Measurements from ENCODE around the gene ABHD2.
"Not testable (repeated sequence)": the region's sequence is repeated elsewhere in the genome, so short reads cannot be mapped to it uniquely, and the experiment has no call there.

The ABHD2 gene

DNA sequence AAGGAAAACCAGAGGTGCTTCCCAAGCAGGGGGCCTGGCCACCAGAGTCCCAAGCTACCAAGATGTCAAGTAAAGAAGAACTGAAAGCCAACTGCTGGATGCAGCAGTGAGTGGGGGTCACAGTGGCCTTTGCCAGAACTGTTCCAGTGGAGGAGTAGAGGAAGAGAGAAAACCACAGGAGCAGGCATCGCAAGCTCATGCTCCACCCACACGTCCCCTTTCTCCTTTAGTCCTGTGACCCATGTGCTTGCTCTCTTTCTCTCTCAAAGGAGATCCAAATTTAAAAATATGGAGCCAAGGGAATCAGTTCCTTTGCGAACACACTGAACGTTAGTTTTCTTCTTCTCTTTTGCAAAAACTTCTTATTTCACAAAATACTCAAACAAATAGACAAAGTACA, 12.4 kb upstream of the ABHD2 start:
- DNase-seq, result no peak

DNA sequence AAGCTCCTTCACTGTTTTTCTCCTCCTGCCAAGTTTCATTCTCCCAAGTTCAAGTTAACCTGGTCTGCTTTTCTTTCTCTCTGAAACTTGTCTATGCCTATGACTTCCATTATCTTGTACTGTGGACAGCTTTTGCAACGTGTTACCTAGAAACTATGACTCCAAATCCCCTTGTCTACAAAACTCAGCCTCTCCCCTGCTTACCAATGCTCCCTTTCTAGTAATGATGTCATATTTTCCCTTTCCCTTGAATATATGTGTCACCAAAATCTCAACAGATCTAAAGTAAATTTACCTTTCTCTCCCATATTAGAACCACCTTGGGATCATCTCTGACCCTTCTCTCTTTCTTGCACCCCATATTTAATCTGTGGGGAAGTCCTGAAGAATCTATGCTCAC, 10.5 kb upstream of the ABHD2 start:
- no peak for DNase-seq

DNA sequence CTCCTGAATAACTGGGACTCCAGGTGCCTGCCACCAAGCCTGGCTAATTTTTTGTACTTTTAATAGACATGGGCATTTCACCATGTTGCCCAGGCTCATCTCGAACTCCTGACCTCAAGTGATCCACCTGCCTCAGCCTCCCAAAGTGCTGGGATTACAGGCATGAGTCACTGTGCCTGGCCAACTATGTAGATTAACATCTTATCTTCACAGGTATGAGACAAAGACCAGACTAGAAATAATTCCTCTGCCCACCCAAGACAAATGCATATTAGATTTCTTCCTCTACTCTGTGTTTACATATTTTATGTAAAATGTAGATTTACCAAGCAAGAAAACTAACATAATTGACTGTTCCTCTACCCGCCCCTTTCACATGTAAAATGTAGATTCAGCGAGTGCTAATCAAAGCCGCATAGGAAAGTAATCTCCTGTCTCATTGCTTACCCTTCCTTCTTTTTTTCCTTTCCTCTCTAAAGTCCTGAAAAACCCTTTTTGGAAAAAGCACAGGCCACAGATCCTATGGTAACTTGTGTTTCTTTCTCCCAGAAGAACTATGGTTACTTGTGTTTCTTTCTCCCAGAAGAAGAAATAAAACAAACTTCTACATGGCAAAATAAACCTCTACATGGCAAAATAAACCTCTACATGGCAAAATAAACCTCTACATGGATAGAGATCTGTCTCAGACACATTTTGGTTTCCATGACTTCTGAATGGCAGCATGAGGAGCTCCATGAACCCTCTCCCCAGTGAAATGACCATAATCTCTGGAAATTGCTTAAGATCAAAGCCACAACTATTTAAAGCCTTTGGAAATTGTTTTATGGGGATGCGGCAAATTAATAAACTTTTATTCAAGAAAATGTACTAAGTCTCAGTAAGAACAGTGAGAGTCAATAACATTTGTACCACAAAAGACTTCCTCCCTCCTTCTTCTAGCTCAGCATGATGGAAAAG, 9.1 kb upstream of the ABHD2 start:
- DNase-seq, result no peak

DNA sequence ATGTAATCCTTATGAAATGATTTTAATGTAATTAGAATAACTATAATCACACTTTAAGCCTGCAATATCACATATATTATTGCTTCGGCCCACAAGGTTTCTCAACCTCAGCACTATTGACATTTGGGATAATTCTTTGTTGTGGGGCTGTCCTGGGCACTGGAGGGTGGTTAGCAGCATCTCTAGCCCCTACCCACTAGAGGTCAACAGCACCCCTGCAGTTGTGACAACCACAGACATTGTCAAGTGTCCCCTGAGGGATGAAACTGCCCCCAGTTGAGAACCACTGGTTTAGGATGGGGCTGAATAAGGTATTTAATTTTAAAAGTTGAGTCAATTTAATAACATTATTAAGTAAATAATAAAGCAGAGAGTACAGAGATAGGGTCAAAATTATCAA, 6.4 kb upstream of the ABHD2 start:
- DNase-seq, result no peak

DNA sequence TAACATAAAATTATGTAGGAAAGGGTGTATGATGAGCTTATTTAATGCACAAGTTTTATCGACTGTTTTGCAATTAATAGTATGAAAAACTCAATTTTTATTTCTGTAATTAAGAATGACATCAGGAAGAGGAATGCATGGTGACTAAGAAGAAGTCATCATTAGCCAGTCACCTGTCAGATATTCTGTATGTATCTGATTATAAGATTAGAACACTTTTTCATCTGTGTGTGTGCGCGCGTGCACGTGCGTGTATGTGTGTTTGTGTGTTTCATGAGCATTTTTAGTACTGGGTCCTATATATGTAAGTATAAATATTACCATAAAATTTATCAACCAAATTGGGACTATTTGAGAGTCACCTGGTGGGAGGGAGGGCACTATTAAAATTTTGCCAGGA, 5.0 kb upstream of the ABHD2 start:
- DNase-seq, result no peak

DNA sequence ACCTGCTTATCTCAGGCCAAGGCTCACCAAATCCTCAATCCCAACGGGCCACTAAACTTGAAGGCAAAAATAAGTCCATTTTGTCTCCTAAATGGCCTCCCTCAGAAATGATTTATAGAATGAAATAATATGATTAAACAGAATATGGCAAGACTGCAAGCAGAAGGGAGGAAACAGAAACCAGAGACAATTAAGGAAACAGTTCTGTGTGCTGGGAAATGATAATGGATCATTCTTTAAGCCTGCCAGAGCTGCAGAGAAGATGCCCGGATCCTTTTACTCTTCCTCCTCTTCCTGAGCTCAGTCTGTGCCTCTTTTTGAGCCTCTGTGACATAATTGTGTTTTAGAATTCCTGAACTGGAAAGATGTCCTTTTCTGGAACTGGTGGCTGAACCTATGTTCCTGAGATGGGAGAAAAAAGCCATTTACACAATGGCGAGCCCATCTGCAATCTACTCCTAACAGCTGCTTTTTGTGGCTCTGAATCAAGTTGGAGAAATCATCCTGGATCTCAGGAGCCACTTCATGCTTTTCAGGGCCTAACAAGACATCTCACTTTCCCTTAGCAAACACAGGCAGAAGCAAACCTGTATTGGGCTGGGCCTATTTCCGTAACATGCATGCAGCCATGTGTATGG, 2.8 kb upstream of the ABHD2 start:
- no peak for DNase-seq

DNA sequence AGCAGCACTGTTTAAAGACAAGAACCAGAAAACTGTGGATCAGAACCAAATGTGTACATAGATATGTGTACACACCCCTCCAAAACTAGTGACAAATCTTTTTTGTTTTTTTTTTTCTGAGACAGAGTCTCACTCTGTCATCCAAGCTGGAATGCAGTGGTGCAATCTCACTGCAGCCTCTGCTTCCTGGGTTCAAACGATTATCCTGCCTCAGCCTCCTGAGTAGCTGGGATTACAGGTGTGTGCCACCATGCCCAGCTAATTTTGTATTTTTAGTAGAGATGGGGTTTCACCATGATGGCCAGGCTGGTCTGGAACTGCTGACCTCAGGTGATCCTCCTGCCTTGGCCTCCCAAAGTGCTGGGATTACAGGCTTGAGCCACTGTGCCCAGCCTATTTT, 2.3 kb upstream of the ABHD2 start:
- not testable (repeated sequence) for DNase-seq

DNA sequence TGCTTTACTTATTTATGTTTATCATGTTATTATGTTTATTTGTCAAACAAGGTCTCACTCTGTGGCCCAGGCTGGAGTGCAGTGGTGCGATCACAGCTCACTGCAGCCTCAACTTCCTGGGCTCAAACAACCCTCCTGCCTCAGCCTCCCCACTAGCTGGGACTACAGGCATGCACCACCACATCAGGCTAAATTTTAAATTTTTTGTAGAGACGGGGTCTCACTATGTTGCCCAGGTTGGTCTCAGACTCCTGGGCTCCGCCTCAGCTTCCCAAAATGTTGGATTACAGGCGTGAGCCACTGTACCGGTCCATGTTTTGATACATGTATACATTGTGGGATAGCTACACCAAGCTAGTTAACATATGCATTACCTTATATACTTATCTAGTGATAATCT, 1.9 kb upstream of the ABHD2 start:
- not testable (repeated sequence) for DNase-seq

DNA sequence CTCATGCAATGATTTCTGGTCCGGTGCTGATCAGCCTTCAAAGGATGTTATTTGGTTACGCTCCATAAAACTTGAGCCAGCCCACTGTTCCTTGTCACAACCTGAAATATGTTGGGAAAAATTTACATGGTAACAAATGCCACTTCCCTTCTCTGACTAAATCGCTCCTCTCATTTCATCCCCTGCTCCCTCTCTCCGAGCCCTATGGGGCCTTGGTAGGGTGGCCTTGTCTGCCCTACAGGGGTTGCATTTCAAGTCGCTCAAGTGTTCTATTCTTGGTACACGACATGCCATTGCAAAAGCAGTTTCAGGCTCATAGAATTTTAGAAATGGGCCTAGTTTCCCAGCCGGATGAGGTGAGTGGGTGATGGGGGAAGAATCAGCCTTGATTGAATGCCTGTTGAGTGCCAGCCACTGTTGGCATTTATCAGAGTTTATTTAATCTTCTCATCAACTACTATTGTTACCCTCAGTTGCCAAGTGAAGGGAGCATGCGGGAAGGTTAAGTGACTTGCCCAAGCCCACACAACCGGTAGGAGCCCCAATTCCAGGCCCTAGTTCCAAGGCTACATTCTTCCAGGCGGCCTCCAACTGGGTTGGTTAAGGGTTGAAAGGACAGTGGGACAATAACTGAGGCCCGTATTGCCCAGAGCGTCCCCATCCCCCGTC, 961 bp upstream of the ABHD2 start:
- no peak for DNase-seq

DNA sequence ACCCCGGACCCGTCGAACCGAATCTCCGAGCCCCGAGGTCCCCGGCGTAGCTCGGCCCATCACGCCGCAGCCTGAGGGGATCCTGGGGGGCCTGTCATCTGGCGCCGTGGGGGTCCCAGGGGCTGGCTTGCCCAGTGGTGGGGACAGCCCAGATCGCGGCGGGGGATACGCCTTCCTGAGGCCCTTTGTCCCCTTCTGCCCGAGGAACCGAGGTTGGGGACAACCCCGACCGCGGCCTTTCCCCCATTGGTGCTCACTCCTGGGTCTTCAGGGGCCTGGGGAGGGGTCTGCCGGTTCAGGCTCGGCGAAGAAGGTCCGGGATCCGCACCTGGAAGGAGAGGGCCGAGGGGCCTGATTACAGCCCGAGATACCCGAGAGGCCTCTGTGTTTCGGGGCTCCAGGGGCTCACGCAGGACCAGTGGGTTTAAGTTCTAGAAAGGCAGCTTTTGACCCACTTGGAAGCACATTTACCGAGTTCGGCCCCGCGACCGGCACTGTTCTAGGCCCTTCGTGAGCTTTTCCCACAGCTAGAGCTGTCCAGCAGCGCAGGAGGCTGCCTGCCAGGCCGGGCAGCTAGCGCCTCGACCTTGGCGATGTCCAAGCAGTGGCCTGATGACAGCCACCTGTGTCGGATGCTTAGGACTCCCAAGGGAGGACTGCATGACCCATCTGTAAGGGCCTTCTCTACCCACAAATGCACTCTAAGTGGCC, 504 bp downstream of the ABHD2 start:
- DNase-seq, result no peak

DNA sequence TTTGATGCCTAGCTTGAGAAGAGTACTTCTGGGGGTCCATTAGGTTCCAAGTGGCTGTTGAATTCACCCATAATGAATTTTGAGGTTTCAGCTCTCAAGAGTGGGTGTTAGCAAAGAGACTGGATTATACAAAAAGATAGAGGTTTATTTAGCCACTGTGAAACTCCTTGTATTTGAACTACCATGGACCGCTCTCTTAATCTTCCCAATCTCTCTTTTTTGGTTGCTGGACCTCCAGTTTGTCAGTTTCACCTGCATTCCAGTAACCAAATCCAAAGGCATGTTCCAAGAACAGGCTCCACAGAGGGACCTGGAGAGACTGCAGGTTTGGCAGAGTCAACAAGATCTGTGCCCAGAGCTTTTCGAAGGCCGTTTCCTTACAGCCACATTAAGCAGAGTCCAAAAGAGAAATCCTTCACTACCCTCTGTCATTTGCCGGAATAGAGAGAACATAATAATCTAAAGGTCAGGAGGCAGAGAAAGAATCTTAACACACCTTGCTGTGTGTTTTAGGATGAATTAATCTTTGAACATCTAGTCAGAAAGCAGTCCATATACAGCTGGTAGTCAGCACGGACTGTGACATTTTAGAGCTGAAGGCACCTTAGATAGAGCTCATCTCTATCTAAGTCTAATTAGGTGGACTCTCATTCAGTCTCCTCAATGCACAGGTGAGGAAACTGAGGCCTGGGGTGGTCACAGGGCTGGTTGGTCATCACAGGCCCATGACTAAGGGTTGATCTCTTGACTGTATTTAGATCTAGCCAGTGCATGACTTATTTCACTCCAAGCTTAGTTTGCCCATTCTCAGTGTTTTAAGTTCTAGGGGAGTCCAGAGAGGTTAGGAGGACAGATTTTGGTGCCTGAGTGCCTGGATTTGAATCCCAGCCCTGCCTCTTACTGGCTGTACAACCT, 1.3 kb downstream of the ABHD2 start:
- DNase-seq, result no peak

DNA sequence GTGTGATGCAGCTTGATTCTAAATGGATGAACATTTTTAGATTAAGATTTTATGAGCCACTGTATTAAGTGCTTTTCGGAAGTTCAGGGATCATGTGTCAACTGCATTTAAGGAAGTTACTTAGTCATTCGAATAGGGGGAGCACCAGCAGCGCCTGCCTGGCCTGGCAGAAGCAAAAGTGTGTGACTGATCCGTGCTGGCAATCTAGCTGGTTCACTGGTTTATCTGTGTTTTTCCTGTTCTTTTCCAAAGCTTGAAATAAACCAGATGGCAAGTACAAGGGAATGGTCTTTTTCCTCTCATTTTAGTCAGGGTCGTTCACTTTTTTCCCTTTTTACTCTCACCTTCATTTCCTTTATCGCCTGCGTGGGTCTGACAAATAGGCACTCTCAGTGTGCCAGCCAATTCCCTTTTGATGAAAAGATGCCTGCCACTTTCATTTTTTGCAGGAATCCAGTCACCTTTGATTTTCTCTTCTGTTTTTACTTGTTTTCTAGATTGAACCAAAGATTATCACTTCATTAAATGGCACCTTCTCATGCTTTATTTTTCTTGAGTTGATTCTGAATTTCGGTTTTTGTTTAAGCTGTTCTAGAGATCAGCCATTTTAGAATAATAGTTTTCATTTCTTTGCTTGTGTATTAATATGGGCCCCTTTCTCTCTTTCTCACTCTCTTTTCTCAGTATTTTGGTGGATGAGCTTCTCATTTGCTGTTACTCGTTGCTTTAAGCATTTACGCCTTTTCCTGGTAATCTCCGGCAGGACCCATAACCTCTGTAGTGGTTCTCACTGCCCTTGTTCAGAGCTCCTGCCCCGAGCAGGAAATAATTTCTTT, 2.8 kb downstream of the ABHD2 start:
- DNase-seq, result no peak

DNA sequence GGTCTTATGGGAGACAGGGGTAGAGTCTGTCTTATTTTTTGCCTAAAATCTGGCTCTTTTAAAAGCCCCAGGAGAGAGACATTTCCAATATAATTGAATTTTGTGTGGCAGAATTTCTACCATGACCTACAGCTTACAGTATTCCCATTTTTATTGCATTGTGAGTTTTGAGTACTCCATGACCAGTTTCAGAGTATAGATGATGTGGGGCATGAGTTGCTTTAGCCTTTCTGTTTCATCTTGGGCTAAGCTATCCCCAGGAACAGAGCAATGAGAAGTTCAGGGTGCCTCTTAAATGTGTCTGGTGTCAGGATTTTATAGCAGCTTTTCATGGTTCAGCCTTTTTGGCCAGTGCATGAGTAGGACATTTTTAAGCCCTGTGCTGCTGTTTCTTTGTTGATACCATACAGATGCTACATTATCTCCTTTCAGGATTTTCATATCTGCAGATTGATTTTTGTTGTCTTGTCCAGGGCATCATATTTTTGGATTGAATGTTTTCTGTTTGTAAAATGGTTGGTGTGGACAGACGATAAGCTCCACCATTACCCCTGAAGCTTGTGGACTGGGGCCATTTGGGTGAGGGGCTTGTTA, 3.5 kb downstream of the ABHD2 start:
- no peak for DNase-seq

DNA sequence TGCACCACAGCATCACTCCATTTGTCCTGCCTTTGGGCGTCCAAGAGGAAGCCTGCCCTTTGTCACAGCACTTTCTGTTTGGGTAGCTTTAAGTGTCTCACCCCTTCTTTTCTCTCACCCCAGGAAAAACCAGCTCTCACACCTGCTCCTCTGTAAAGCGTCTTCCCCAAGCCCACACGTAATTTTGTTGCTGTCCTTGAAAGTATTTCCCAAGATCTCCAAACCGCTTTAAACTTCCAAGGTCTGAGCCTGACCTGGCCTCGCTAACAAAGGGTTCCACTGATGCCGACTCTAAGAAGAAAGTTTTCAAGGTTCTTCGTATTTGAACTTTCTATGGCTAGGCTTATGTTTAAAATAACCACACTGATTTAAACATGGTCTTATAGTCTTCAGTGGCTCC, 5.3 kb downstream of the ABHD2 start:
- DNase-seq, result no peak

DNA sequence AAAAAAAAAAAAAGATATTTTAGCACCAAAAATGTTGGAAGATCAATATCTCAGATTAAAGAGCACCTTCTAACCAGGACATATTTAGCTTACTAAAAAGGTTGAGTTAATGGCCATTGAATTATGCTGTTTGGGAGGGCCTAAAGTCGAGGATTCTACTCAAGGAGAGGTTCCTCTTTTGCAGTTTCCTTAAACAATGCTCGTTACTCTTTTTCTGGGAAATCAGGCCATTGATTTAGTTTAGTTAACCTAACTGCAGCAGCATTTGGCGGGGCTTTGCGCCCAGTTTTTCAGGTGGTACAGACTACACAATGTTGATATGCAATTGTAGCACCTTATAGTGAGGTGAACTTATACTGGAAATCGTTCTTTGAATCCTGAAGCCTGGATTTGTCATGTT, 6.8 kb downstream of the ABHD2 start:
- no peak for DNase-seq

DNA sequence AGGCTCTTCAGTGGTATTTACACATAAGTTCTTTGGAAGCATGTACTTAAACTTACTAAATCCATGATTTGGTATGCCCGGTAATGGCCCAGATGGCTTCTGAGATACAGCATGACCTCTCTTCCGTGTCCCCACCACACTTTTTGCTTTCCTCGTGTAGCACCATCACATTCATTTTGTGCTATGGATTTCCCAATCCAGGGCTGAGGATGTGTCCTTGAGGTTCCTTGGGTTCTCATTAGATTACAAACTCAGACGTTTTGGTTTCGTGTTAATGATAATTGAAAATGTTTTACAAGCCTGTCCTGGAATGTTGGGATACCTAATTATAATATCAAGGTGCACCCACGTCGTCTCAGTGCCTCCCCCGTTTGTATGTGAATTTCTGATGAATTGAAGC, 7.3 kb downstream of the ABHD2 start:
- no peak for DNase-seq

DNA sequence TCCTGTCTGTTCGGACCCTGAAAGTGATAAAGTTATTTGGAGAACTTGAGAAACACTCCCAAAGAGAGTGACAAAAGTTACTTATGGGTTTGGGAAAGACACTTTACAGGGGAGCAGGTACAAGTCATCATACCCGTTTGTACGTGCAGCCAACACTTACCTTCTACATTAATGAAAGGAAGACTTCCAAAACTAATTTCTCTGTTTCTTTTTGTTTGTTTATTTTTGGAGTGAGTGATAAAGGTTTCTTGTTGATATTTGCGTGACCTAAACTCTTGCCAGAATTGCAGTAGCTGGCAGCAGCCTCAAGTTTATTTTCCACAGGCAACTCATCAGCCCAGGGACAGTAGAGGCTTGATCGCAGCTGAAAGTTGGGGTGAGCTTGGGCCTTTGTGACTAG, 8.4 kb downstream of the ABHD2 start:
- DNase-seq, result no peak

DNA sequence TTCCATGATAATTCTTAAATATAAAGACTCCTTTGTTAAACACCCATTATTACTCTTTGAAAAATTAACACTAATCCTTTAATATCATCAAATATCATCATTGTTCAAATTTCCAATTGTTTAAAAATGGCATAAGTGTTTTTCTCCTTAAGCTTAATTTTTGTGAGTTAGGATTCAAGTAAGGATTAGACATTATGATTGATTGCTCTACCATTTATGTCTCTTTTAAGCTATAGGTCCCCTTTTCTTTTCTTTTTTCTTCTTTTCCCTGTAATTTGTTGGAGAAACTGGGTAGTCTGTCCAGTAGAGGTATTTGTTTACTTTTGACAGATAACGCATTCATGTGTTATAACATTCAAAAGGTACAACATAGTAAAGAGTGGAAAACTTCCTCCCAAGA, 9.1 kb downstream of the ABHD2 start:
- DNase-seq, result no peak

DNA sequence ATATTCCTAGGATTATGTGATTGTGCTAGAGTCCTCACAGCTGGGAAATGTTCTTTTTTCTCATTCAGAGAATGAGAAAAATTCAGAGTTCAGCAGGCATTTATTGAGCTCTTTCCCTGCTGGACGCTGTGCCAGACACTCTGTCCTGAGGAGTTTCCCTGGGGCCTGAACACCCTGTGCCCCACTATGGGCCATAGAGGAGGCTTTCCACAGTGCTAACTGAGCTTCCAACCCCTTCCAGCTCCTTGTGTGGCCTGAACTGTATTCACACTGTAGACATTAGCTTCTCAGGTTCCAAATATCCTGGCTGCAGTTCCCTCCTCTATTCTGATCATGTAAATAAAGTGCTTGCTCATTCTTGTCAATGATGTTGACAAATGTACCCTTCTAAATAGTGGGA, 10.0 kb downstream of the ABHD2 start:
- no peak for DNase-seq

DNA sequence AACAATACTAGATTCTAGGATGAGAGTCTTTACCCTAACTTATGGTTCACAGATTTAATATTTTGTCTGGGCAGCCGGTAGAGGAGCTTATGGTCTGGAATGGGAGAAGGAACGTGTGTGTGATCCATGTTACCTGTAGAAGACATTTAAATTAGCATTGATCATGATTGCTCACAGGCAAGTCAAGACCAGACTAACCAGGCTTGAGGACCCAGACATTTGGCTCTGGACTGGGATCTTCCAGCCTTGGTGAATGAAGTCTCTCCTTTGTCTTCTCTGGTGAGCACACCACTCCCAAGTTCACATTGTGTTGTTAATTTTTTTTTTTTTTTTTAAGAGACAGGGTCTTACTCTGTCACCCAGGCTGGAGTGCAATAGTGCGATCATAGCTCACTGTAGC, 11.7 kb downstream of the ABHD2 start:
- no peak for DNase-seq

All from NCI-H1436 treated with DMSO at 0.1 percent for 48 hours (cell line).